Panc1 (cell line): Measurements from ENCODE around the gene PM20D1.

ENCODE experiments used
- CTCF ChIP-seq: fragments of 450-650 bp; IDR thresholded peaks from 2 replicates; pipeline ENCODE4 v1.5.1; 2017; ENCODE audit warnings: mild to moderate bottlenecking
- POLR2AphosphoS5 ChIP-seq: IDR thresholded peaks from 2 replicates; pipeline ENCODE4 v1.6.1; 2012; ENCODE audit warnings: mild to moderate bottlenecking, low read depth, low read length, moderate library complexity
- REST ChIP-seq, 2 experiments: IDR thresholded peaks; 2 replicates each; pipeline ENCODE4 v1.6.1; 2011 to 2012; ENCODE audit warnings: low read depth in 2 of 2, control low read depth in 1 of 2, low read length in 1 of 2, mild to moderate bottlenecking in 1 of 2, moderate library complexity in 1 of 2; ENCODE audit not compliant: insufficient read depth in 1 of 2
- SIN3A ChIP-seq: IDR thresholded peaks from 2 replicates; pipeline ENCODE4 v1.6.1; 2012; ENCODE audit warnings: low read depth, mild to moderate bottlenecking, low read length, moderate library complexity, borderline replicate concordance; ENCODE audit not compliant: insufficient read depth
- TCF7L2 ChIP-seq: IDR thresholded peaks from 2 replicates; pipeline ENCODE4 v1.6.1; 2011; ENCODE audit warnings: mild to moderate bottlenecking, low read depth, low read length, inconsistent platforms

- TF ChIP-seq CTCF (no peak), REST (IDR thresholded peaks at IDR 0.05; ENCODE audit: insufficient read depth in 1 of 2, low read depth in 2 of 2, low read length in 1 of 2) (no peak), POLR2AphosphoS5 (no peak), TCF7L2 (no peak), SIN3A (no peak)
Observed at GRCh38 chr1:205840146-205840923, 9.6 kb downstream of the PM20D1 start.
